Astrocyte (in vitro differentiated cells and primary cell): ENCODE data around the gene VEGFA. TPM values are rescaled to one million over a fixed set of nuclear protein-coding genes. Genes with fewer than 3 reads are reported as not detected.

Experiments used
- DNase-seq: peaks from one replicate; pipeline ENCODE4 v3.0.0-alpha.2; 2010; ENCODE audit warnings: low read depth
- FAIRE-seq: peaks from 2 replicates; lab custom pipeline; 2011; peaks lifted over from hg19 to GRCh38; lab: Jason Lieb, UNC
- H2AFZ ChIP-seq: 2 replicates; pipeline ENCODE4 v1.6.0; 2012; ENCODE audit warnings: low read depth, low read length, inconsistent platforms
- H3K27ac ChIP-seq: 2 replicates; pipeline ENCODE4 v1.5.1; 2011; ENCODE audit warnings: low read depth, low read length, inconsistent platforms
- H3K27me3 ChIP-seq: 2 replicates; pipeline ENCODE4 v1.6.0; 2011; ENCODE audit warnings: low read length, inconsistent platforms; ENCODE audit not compliant: insufficient read depth
- H3K36me3 ChIP-seq: 2 replicates; pipeline ENCODE4 v1.5.1; 2011; ENCODE audit warnings: low read length, inconsistent platforms; ENCODE audit not compliant: insufficient read depth
- H3K4me1 ChIP-seq: 2 replicates; pipeline ENCODE4 v1.5.1; 2011; ENCODE audit warnings: low read length, inconsistent platforms; ENCODE audit not compliant: insufficient read depth
- H3K4me2 ChIP-seq: 2 replicates; pipeline ENCODE4 v1.6.0; 2012; ENCODE audit warnings: low read length, inconsistent platforms
- H3K4me3 ChIP-seq: 2 replicates; pipeline ENCODE4 v1.5.1; 2011; ENCODE audit warnings: low read depth, mild to moderate bottlenecking, low read length, inconsistent platforms; ENCODE audit not compliant: insufficient read depth
- H3K79me2 ChIP-seq: 2 replicates; pipeline ENCODE4 v1.6.0; 2012; ENCODE audit warnings: mild to moderate bottlenecking, low read length, inconsistent platforms; ENCODE audit not compliant: insufficient read depth
- H3K9ac ChIP-seq: 2 replicates; pipeline ENCODE4 v1.6.0; 2012; ENCODE audit warnings: mild to moderate bottlenecking, low read length, inconsistent platforms
- H3K9me3 ChIP-seq: 2 replicates; pipeline ENCODE4 v1.5.1; 2012; ENCODE audit warnings: low read depth, mild to moderate bottlenecking, low read length, inconsistent platforms; ENCODE audit not compliant: insufficient read depth
- H4K20me1 ChIP-seq: 2 replicates; pipeline ENCODE4 v1.6.0; 2012; ENCODE audit warnings: low read length, inconsistent platforms; ENCODE audit not compliant: insufficient read depth
- H3K27ac Mint-ChIP-seq: one replicate; pipeline ENCODE4 v1.8.0; 2021; ENCODE audit warnings: mild to moderate bottlenecking, mixed read lengths; ENCODE audit not compliant: unreplicated experiment
- H3K27me3 Mint-ChIP-seq: one replicate; pipeline ENCODE4 v1.8.0; 2021; ENCODE audit warnings: low read depth, mixed read lengths; ENCODE audit not compliant: unreplicated experiment
- H3K36me3 Mint-ChIP-seq: one replicate; pipeline ENCODE4 v1.8.0; 2021; ENCODE audit warnings: low read depth, mixed read lengths; ENCODE audit not compliant: unreplicated experiment
- H3K4me1 Mint-ChIP-seq: one replicate; pipeline ENCODE4 v1.8.0; 2021; ENCODE audit warnings: low read depth, mixed read lengths; ENCODE audit not compliant: unreplicated experiment
- H3K4me3 Mint-ChIP-seq: one replicate; pipeline ENCODE4 v1.8.0; 2021; ENCODE audit warnings: mild to moderate bottlenecking, moderate library complexity, mixed read lengths; ENCODE audit not compliant: unreplicated experiment
- H3K9me3 Mint-ChIP-seq: one replicate; pipeline ENCODE4 v1.8.0; 2021; ENCODE audit warnings: mild to moderate bottlenecking, mixed read lengths; ENCODE audit not compliant: unreplicated experiment
- CTCF ChIP-seq: IDR thresholded peaks from 2 replicates; pipeline ENCODE4 v1.5.1; 2011; ENCODE audit warnings: low read depth, mild to moderate bottlenecking, inconsistent platforms, low read length, moderate library complexity; ENCODE audit not compliant: insufficient read depth
- EZH2 ChIP-seq: IDR thresholded peaks from 2 replicates; pipeline ENCODE4 v1.6.1; 2012; ENCODE audit warnings: mild to moderate bottlenecking, low read length, inconsistent platforms; ENCODE audit not compliant: insufficient read depth
- total RNA-seq: library from RNA; stranded (reverse); gene quantifications from 2 replicates; pipeline ENCODE4 v1.2.1, GENCODE V29; 2021

The VEGFA gene
- total RNA-seq, 1 donor from 2014 or later: 144 TPM

GRCh38 chr6:43735642-43736199 lies 34.3 kb upstream of the VEGFA start:
- no peaks in the 10 kb centered on the region for H3K79me2 ChIP-seq
- no peaks in the 10 kb centered on the region for H3K9me3 ChIP-seq
- H3K27me3 ChIP-seq: no peaks in the 10 kb centered on the region
- no peak for TF ChIP-seq EZH2
- no peak for TF ChIP-seq CTCF
- no peaks in the 10 kb centered on the region for H3K36me3 ChIP-seq
- H4K20me1 ChIP-seq: no peaks in the 10 kb centered on the region
- Mint-ChIP-seq H3K27ac (no peak overlapping the region), H3K27me3 (peaks cover 14% of the 10 kb centered on the region), H3K9me3 (peaks cover 9% of the 10 kb centered on the region), H3K36me3 (no peaks in the 10 kb centered on the region), H3K4me3 (no peak overlapping the region), H3K4me1 (peaks cover 3% of the 10 kb centered on the region)
- FAIRE-seq: no peak
- no peak overlapping the region for H3K4me2 ChIP-seq
- H3K9ac ChIP-seq: no peak overlapping the region
- no peak overlapping the region for H2AFZ ChIP-seq
- DNase-seq: no peak
- H3K27ac ChIP-seq: no peak overlapping the region
- no peak overlapping the region for H3K4me3 ChIP-seq
- no peaks in the 10 kb centered on the region for H3K4me1 ChIP-seq

- Mint-ChIP-seq H3K27ac (no peak overlapping the region), H3K36me3 (no peaks in the 10 kb centered on the region)
- FAIRE-seq: no peak
Measured at GRCh38 chr6:43736211-43736786, 33.7 kb upstream of the VEGFA start.

More at GRCh38 chr6:43736211-43736786, 33.7 kb upstream of the VEGFA start:
- Histone ChIP-seq H3K9me3 (no peaks in the 10 kb centered on the region), H3K27ac (no peak overlapping the region), H3K4me1 (no peaks in the 10 kb centered on the region), H3K9ac (no peak overlapping the region), H3K4me2 (no peak overlapping the region), H3K79me2 (no peaks in the 10 kb centered on the region), H4K20me1 (no peaks in the 10 kb centered on the region), H3K4me3 (no peak overlapping the region), H3K36me3 (no peaks in the 10 kb centered on the region), H3K27me3 (no peaks in the 10 kb centered on the region), H2AFZ (no peak overlapping the region)
- Mint-ChIP-seq H3K4me1 (peaks cover 3% of the 10 kb centered on the region), H3K9me3 (peaks cover 9% of the 10 kb centered on the region), H3K4me3 (no peak overlapping the region), H3K27me3 (peaks cover 20% of the 10 kb centered on the region)
- no peak for TF ChIP-seq EZH2
- no peak for TF ChIP-seq CTCF
- DNase-seq: no peak
